ENCODE measurements around the gene TMEM42.

Gene TMEM42

GRCh38 chr3:44899683-44900367 lies 38.1 kb downstream of the TMEM42 start:
- TF ChIP-seq, protein P1, sequence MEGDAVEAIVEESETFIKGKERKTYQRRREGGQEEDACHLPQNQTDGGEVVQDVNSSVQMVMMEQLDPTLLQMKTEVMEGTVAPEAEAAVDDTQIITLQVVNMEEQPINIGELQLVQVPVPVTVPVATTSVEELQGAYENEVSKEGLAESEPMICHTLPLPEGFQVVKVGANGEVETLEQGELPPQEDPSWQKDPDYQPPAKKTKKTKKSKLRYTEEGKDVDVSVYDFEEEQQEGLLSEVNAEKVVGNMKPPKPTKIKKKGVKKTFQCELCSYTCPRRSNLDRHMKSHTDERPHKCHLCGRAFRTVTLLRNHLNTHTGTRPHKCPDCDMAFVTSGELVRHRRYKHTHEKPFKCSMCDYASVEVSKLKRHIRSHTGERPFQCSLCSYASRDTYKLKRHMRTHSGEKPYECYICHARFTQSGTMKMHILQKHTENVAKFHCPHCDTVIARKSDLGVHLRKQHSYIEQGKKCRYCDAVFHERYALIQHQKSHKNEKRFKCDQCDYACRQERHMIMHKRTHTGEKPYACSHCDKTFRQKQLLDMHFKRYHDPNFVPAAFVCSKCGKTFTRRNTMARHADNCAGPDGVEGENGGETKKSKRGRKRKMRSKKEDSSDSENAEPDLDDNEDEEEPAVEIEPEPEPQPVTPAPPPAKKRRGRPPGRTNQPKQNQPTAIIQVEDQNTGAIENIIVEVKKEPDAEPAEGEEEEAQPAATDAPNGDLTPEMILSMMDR (IDR thresholded peaks at IDR 0.05; ENCODE audit: low read depth, low read length): no peak
- no peaks in the 10 kb centered on the region for H3K27me3 ChIP-seq (ENCODE audit: insufficient read depth, low read depth, severe bottlenecking)
- no peak overlapping the region for H3K4me3 ChIP-seq (ENCODE audit: low read depth, low read length)
- no peak for DNase-seq
- no peaks in the 10 kb centered on the region for H3K36me3 ChIP-seq
- H3K27ac ChIP-seq: no peak overlapping the region
- no peaks in the 10 kb centered on the region for H3K9me3 ChIP-seq (ENCODE audit: severe bottlenecking)

- no peak overlapping the region for H3K27ac ChIP-seq
- H3K36me3 ChIP-seq: no peaks in the 10 kb centered on the region
- no peaks in the 10 kb centered on the region for H3K27me3 ChIP-seq (ENCODE audit: insufficient read depth, low read depth, severe bottlenecking)
- DNase-seq: no peak
- peaks cover 7% of the 10 kb centered on the region for H3K9me3 ChIP-seq (ENCODE audit: severe bottlenecking)
- TF ChIP-seq, protein P1 (IDR thresholded peaks at IDR 0.05; ENCODE audit: low read depth, low read length): no peak
- no peak overlapping the region for H3K4me3 ChIP-seq (ENCODE audit: low read depth, low read length)
These were observed 40.9 kb downstream of the TMEM42 start for GRCh38 chr3:44902628-44903027.

- H3K9me3 ChIP-seq (ENCODE audit: severe bottlenecking): peaks cover 7% of the 10 kb centered on the region
- TF ChIP-seq, protein P1 (IDR thresholded peaks at IDR 0.05; ENCODE audit: low read depth, low read length): no peak
- no peaks in the 10 kb centered on the region for H3K36me3 ChIP-seq
- DNase-seq: no peak
- H3K27ac ChIP-seq: no peak overlapping the region
- H3K4me3 ChIP-seq (ENCODE audit: low read depth, low read length): no peak overlapping the region
- no peaks in the 10 kb centered on the region for H3K27me3 ChIP-seq (ENCODE audit: insufficient read depth, low read depth, severe bottlenecking)
These were observed 41.6 kb downstream of the TMEM42 start for GRCh38 chr3:44903314-44903713.

DNA sequence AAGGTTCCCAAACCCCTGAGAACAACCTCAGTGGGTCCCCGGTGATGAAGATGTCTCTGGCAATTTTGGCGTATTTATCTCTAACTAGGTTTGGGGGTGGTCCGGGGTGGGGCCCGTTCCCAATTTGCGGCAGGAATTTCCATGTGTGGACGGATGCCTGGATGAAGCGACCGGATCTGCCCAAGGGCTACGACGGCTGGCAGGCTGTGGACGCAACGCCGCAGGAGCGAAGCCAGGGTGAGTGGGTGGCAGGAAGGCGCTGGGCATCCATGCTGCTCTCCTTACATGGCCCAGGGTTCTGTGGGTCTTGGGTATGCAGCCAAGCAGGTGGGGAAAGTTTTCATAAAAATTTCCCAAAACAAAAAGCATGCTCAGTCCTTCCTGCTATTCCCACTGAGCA lies 42.0 kb downstream of the TMEM42 start:
- H3K36me3 ChIP-seq: no peaks in the 10 kb centered on the region

DNA sequence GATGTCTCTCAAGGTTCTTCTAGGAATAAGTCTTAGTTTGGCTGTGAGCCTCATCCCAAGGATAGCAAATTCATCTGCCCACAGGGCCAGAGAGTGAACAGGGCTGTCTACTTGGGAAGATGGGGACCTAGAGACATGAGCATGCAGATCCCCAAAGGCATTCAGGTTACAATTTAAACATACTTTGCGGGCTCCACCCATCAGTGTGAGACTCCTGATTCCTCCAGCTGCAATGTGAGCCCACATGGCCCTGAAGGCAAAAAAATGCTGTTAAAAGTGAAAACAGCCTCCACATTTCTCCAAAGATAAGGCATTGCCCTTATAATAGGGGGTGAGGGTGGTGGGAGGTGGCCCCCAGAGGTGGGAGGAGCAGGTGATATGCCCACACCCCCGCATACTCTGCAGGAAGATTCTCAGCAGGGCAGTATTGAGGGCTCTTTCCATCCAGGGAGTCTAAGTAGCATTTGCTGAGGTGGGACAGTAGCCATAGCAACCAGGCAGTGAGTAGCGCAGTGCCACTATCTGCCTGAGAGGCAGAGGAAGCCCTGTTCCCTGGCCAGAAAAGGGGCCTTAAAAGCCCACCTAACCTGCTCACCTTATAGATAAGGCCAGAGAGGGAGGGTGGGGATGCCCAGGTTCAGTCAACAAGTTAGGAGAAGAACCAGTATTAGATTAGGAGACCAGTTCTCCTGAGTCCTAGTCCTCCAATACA lies 43.9 kb downstream of the TMEM42 start:
- TF ChIP-seq, protein P1 (IDR thresholded peaks at IDR 0.05; ENCODE audit: low read depth, low read length): no peak
- Histone ChIP-seq H3K27me3 (ENCODE audit: insufficient read depth, low read depth, severe bottlenecking) (no peaks in the 10 kb centered on the region), H3K27ac (no peak overlapping the region)

More for the DNA sequence above, 42.0 kb downstream of the TMEM42 start:
- Histone ChIP-seq H3K4me3 (ENCODE audit: low read depth, low read length) (no peak overlapping the region), H3K27me3 (ENCODE audit: insufficient read depth, low read depth, severe bottlenecking) (no peaks in the 10 kb centered on the region), H3K9me3 (ENCODE audit: severe bottlenecking) (peaks cover 7% of the 10 kb centered on the region), H3K27ac (no peak overlapping the region)
- TF ChIP-seq, protein P1 (IDR thresholded peaks at IDR 0.05; ENCODE audit: low read depth, low read length): no peak
- no peak for DNase-seq

More for the DNA sequence above, 43.9 kb downstream of the TMEM42 start:
- Histone ChIP-seq H3K4me3 (ENCODE audit: low read depth, low read length) (no peak overlapping the region), H3K9me3 (ENCODE audit: severe bottlenecking) (peaks cover 7% of the 10 kb centered on the region), H3K36me3 (no peaks in the 10 kb centered on the region)
- no peak for DNase-seq

Data from WERI-Rb-1 (cell line).